Uterus (tissue), 4 donors: Measurements from ENCODE around the gene ADAMTS12. TPM values are rescaled to one million over a fixed set of nuclear protein-coding genes. Genes with fewer than 3 reads are reported as not detected.

Source experiments
- DNase-seq, 2 donors: peaks; one replicate each; pipeline ENCODE4 v3.0.0-alpha.2; 2019 to 2020
- H3K27ac ChIP-seq, 2 donors: fragments of 200-600 bp; sonication (generic); 1 replicate in 1 of 2; 2 replicates in 1 of 2; pipeline ENCODE4 v1.5.1; 2016 to 2018
- H3K27me3 ChIP-seq, 2 donors: fragments of 200-600 bp; sonication (generic); one replicate each; pipeline ENCODE4 v1.5.1; 2018 to 2019; ENCODE audit warnings: control low read depth in 1 of 2
- H3K36me3 ChIP-seq, 2 donors: fragments of 200-600 bp; sonication (generic); one replicate each; pipeline ENCODE4 v1.5.1; 2019; ENCODE audit warnings: control low read depth in 1 of 2
- H3K4me1 ChIP-seq, 2 donors: fragments of 200-600 bp; sonication (generic); one replicate each; pipeline ENCODE4 v1.5.1; 2018 to 2019; ENCODE audit warnings: control low read depth in 1 of 2
- H3K4me3 ChIP-seq, 2 donors: fragments of 200-600 bp; sonication (generic); 1 replicate in 1 of 2; 2 replicates in 1 of 2; pipeline ENCODE4 v1.5.1; 2018 to 2019; ENCODE audit warnings: mild to moderate bottlenecking in 1 of 2
- H3K9me3 ChIP-seq, 2 donors: fragments of 200-600 bp; sonication (generic); one replicate each; pipeline ENCODE4 v1.5.1; 2019; ENCODE audit warnings: control low read depth in 1 of 2
- POLR2A ChIP-seq, 2 donors: fragments of 450-650 bp; IDR thresholded peaks; one replicate each; pipeline ENCODE4 v1.6.1; 2016; ENCODE audit warnings: antibody characterized with exemption in 2 of 2, mild to moderate bottlenecking in 1 of 2, moderate library complexity in 1 of 2
- intact Hi-C: fragments of 100-400 bp; cut with DNase I; formaldehyde crosslinking; loops from one replicate; pipeline ENCODE4 v1.15.1; 2023; ENCODE audit warnings: low total_unique reads
- total RNA-seq, 4 donors: library from RNA; depleted of rRNA in 3 of 4; stranded (reverse); fragments of >200 nt in 3 of 4; gene quantifications; one replicate each; pipeline versions ENCODE4 v1.1.0 to v1.2.4, GENCODE V29; 2014 to 2023
- TF ChIP-seq, protein P1 (sequence below), 4 experiments: fragments of 200-600 bp in 2 of 4; fragments of 450-650 bp in 2 of 4; sonication (generic) in 2 of 4; IDR thresholded peaks; one replicate each; pipeline ENCODE4 v1.5.1; 2016 to 2019; ENCODE audit warnings: antibody characterized with exemption in 4 of 4, mild to moderate bottlenecking in 2 of 4, moderate library complexity in 1 of 4
- donor health status: DM: yes; HTN: yes; CAD: no.

The ADAMTS12 gene
- total RNA-seq, 4 donors from 2014 or later = 0.51 to 37.5 (median 15.6) TPM

DNA sequence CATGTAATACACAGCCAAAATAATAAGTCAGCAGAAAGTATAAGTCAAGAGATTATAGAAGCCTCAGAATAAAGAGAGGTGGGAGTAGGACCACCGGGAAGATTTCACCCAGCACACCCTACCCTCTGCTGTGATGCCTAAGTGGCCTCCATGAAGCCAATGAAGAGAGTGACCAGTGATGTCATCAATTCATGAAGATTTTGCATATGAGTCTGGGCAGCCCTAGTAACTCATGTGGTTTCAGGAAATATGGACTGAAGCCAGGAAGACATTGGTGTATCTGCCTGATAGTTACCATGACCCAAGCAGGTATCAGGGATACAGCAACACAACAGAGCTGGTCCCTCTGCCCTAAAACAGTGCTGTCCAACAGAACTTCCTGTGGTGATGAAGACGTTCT, 135.3 kb downstream of the ADAMTS12 start:
- no peaks in the 10 kb centered on the region for H3K4me1 ChIP-seq
- DNase-seq = no peak
- H3K27ac ChIP-seq = no peak overlapping the region
- no peaks in the 10 kb centered on the region for H3K36me3 ChIP-seq
- no peaks in the 10 kb centered on the region for H3K9me3 ChIP-seq
- intact Hi-C loops = no loop called here
- no peak overlapping the region for H3K4me3 ChIP-seq
- H3K27me3 ChIP-seq = no peaks in the 10 kb centered on the region
- TF ChIP-seq POLR2A (IDR thresholded peaks at IDR 0.05) = no peak
- TF ChIP-seq, protein P1, sequence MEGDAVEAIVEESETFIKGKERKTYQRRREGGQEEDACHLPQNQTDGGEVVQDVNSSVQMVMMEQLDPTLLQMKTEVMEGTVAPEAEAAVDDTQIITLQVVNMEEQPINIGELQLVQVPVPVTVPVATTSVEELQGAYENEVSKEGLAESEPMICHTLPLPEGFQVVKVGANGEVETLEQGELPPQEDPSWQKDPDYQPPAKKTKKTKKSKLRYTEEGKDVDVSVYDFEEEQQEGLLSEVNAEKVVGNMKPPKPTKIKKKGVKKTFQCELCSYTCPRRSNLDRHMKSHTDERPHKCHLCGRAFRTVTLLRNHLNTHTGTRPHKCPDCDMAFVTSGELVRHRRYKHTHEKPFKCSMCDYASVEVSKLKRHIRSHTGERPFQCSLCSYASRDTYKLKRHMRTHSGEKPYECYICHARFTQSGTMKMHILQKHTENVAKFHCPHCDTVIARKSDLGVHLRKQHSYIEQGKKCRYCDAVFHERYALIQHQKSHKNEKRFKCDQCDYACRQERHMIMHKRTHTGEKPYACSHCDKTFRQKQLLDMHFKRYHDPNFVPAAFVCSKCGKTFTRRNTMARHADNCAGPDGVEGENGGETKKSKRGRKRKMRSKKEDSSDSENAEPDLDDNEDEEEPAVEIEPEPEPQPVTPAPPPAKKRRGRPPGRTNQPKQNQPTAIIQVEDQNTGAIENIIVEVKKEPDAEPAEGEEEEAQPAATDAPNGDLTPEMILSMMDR (IDR thresholded peaks at IDR 0.05) = no peak

DNA sequence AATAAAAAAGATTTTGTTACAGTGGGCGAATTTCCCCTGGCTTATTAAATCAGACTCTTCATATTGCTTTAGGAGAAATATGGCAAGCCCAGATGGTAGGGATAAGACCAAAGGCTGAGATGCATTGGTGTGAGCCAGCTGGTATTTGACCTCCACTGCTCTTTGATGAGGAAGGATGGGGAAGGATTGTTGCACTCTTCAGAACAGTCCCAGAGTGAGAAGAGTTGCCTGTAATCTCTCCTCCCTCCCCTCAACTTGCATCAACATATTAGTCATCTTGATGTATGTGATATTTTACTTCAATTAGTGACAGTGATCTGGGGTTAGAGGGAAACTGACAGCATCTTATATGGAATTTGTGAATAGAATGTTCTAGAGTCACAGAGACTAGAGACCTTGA, 136.6 kb downstream of the ADAMTS12 start:
- H3K27ac ChIP-seq = no peak overlapping the region
- no peaks in the 10 kb centered on the region for H3K27me3 ChIP-seq
- no peaks in the 10 kb centered on the region for H3K36me3 ChIP-seq
- intact Hi-C loops = no loop called here
- TF ChIP-seq, protein P1 (IDR thresholded peaks at IDR 0.05) = no peak
- no peak for TF ChIP-seq POLR2A (IDR thresholded peaks at IDR 0.05)
- no peak for DNase-seq
- H3K4me3 ChIP-seq = no peak overlapping the region
- H3K9me3 ChIP-seq = no peaks in the 10 kb centered on the region
- H3K4me1 ChIP-seq = no peaks in the 10 kb centered on the region

DNA sequence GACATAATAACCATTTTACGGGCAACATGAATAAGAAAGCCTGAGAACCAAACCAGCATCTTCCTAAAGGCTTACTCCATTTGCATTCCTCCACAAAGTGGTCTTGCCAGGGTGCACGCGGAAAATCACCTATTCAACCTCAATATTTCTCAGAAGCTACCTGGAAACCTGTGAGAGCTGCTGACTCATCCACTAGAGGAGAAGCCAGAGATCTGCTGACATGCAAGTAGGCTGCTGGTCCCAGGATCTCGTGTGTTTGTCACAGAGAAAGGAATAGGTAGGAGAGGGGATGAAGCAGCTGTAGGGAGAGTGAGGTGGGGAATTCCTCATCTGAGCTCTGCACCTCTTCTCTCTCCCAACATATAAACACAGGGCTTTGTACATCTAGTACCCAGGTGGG, 138.1 kb downstream of the ADAMTS12 start:
- H3K36me3 ChIP-seq = no peaks in the 10 kb centered on the region
- no peak overlapping the region for H3K4me3 ChIP-seq
- TF ChIP-seq, protein P1 (IDR thresholded peaks at IDR 0.05) = no peak
- TF ChIP-seq POLR2A (IDR thresholded peaks at IDR 0.05) = no peak
- H3K4me1 ChIP-seq = no peaks in the 10 kb centered on the region
- intact Hi-C loops = no loop called here
- DNase-seq = no peak
- no peaks in the 10 kb centered on the region for H3K9me3 ChIP-seq
- H3K27ac ChIP-seq = no peak overlapping the region
- no peaks in the 10 kb centered on the region for H3K27me3 ChIP-seq

DNA sequence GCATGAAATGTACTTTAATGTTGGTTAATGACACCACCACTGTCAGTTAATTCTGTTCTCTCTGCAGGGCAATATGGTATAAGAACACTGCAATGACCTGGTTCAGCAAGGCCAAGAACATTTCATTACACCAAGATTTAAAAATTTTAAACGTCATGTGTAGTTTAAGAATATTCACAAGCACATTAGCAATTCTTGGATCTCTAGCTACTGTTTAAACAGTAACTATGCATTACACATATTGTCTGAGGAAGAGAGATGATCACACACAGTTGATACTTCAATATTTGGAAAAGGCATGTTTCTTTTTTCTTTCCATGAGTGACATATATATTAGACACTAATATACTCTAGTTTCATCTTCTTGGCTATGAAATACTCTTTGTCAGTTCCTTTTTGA, 143.0 kb downstream of the ADAMTS12 start:
- Histone ChIP-seq H3K27me3 (no peaks in the 10 kb centered on the region), H3K9me3 (no peaks in the 10 kb centered on the region), H3K4me1 (no peaks in the 10 kb centered on the region), H3K4me3 (no peak overlapping the region), H3K36me3 (no peaks in the 10 kb centered on the region), H3K27ac (no peak overlapping the region)
- no peak for DNase-seq
- TF ChIP-seq, protein P1 (IDR thresholded peaks at IDR 0.05) = no peak
- intact Hi-C loops = no loop called here

DNA sequence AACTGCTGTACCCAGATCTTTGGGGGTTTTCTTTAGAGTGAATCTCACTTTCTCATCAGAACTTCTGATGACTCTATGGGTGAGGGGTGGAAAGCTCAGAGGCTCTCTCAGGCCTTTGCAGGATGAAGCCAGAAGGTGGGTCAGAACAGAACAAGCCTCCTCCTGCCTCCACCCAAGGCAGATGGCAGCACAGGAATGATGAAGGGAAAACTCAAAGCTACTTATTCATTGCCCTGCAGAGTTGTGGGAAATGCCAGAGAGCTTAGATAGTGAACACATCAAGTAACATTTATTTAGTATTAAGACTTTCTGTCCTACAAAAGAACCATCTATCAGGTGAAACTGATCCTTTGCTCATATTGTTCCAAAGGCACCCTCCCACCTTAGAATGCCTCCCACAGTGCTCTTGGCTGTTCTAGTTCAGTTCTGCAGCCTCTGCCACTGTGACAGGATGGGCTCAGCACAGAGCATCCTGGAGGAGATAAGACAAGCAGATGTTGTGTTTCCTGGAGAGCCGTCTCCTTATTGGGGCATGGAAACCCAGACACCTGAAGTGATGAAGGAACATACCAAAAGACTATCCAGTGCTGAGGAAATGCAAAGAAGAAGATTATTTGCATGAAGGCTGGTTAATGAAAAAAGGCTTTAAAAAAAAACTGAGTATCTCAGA, 146.6 kb downstream of the ADAMTS12 start:
- H3K9me3 ChIP-seq = no peaks in the 10 kb centered on the region
- no peak overlapping the region for H3K4me3 ChIP-seq
- TF ChIP-seq POLR2A (IDR thresholded peaks at IDR 0.05) = no peak
- TF ChIP-seq, protein P1 (IDR thresholded peaks at IDR 0.05) = no peak
- H3K27me3 ChIP-seq = no peaks in the 10 kb centered on the region
- DNase-seq = no peak
- H3K36me3 ChIP-seq = no peaks in the 10 kb centered on the region
- H3K27ac ChIP-seq = no peak overlapping the region
- no peaks in the 10 kb centered on the region for H3K4me1 ChIP-seq
- intact Hi-C loops = no loop called here
